ENCODE data around the gene MAN2A1.

DNA sequence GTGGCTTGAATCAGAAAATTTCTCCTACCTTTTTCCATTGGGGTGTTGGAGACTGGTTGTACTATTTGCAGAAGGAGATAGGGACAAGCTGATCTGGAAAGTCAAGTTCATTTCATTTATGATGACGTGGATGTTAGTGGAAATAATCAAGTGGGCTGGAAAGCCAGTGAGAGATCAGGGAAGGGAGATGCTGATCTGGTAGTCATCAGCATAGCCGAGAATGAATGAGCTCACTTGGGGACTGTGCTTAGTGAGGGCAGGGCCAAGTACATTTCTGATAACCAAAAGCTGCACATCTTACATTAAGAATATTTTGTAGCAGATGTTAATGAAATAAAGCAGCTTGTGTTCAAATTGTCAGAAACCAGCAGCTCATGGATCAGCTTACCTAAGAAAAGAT, 12.1 kb downstream of the MAN2A1 start:
- TF ChIP-seq POLR2A (IDR thresholded peaks at IDR 0.05) (no peak), CTCF (IDR thresholded peaks at IDR 0.05) (no peak)

Data from adrenal gland (tissue), 5 donors.